Panc1 (cell line): ENCODE measurements around the gene NOX1. TPM values are rescaled to one million over a fixed set of nuclear protein-coding genes. Genes with fewer than 3 reads are reported as not detected.

Experiments
- total RNA-seq: library from RNA; stranded (reverse); gene quantifications from one replicate; pipeline ENCODE4 v1.2.1, GENCODE V29; 2021; ENCODE audit not compliant: unreplicated experiment

NOX1 gene
- total RNA-seq, 1 experiment from 2014 or later: not detected

Other genes starting within 250 kb of the NOX1 start
- 7.2 TPM for gene TSPAN6, start 237.6 kb downstream of the NOX1 start, total RNA-seq
- gene SRPX2, start 230.2 kb downstream of the NOX1 start, total RNA-seq: 1.2 TPM
- 0.15 TPM for gene SYTL4, start 142.2 kb downstream of the NOX1 start, total RNA-seq
- gene CSTF2, start 54.0 kb downstream of the NOX1 start, total RNA-seq: 40.9 TPM
- gene XKRX, start 54.6 kb upstream of the NOX1 start, total RNA-seq: 0.21 TPM
- gene ARL13A, start 95.3 kb upstream of the NOX1 start, total RNA-seq: not detected
- gene TRMT2B, start 177.8 kb upstream of the NOX1 start, total RNA-seq: 39.7 TPM
- gene TMEM35A, start 204.5 kb upstream of the NOX1 start, total RNA-seq: not detected
- 36.9 TPM for gene CENPI, start 223.8 kb upstream of the NOX1 start, total RNA-seq